Urinary bladder (tissue), 4 donors: ENCODE results near the gene LCN15. TPM values are rescaled to one million over a fixed set of nuclear protein-coding genes. Genes with fewer than 3 reads are reported as not detected.
"Not testable (repeated sequence)": the region's sequence is repeated elsewhere in the genome, so short reads cannot be mapped to it uniquely, and the experiment has no call there.

Experiments
- DNase-seq: peaks from one replicate; pipeline ENCODE4 v3.0.0-alpha.2; 2015; ENCODE audit errors: extremely low spot score
- H3K27ac ChIP-seq: one replicate; pipeline ENCODE4 v1.5.1; 2013; ENCODE audit warnings: low read depth, mild to moderate bottlenecking, moderate library complexity
- H3K36me3 ChIP-seq: one replicate; pipeline ENCODE4 v1.6.1; 2013; ENCODE audit warnings: mild to moderate bottlenecking, moderate library complexity; ENCODE audit not compliant: insufficient read depth
- H3K4me1 ChIP-seq: one replicate; pipeline ENCODE4 v1.6.1; 2013; ENCODE audit warnings: mild to moderate bottlenecking, moderate library complexity; ENCODE audit not compliant: insufficient read depth
- H3K4me3 ChIP-seq: one replicate; pipeline ENCODE4 v1.5.1; 2013; ENCODE audit warnings: low read depth, low read length
- WGBS: extraction: QIAGEN DNeasy Blood & Tissue Kit; methylation state at CpG from one replicate; pipeline ENCODE4 v1.1.7; 2013; 5-methylcytosine and 5-hydroxymethylcytosine counted together
- polyA plus RNA-seq: library from polyadenylated mRNA; stranded (reverse); fragments of 200-250 nt; gene quantifications from one replicate; pipeline ENCODE4 v1.2.3, GENCODE V29; 2013
- small RNA-seq: library from RNA; depleted of rRNA; stranded (forward); fragments of <200 nt; gene quantifications from one replicate; pipeline ENCODE3, GENCODE V24; 2014
- total RNA-seq: library from RNA; depleted of rRNA; stranded (reverse); fragments of >200 nt; gene quantifications from one replicate; pipeline ENCODE4 v1.2.3, GENCODE V29; 2014
- donor health status: healthy with polysubstance abuse.
- donor health status: healthy.

LCN15 gene
- total and polyA plus RNA-seq, 2 donors: not detected

DNA sequence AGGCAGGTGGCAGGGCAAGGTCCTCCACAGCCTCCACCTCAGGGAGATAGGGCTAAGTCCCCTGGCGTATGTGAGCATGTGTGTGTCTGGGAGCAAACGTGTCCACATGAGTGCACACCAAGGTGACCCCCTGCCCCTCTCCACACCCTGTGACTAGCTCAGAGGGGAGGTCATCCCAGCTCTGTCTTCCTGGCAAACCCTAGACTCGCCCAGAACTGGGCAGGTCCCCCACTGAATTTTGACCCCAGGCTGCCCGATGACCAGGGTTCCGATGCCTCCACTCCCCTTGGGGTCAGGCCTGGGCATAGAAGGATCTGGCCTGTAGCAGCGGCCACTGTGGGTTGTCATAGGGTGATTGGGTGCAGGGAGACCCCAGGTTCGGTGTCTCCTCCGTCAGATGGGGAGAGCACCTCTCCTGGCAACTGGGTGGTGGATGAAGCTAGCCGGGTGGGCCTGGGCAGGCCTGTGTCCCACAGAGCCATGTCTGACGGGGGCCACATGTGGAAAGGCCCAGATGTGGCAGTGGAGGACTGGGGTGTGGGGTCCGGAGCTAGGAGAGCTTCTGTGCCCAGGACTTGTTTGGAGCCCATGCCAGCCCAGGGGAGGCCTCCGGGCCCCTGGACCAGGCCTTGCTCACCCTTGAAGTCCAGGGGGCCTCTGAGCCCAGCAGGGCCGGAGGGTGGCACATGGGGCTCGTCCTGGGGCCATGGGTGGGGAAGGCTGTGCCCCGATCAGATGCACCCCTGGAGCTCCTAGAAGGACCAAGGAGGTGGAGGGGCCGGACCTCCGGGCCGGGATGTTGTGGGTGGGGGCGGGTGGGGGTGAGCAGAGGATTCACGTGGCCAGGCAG, 45.7 kb downstream of the LCN15 start:
- WGBS: 84% methylated on average over 20 of the region's 20 CpGs
- no peak overlapping the region for H3K4me3 ChIP-seq
- no peak overlapping the region for H3K27ac ChIP-seq
- no peaks in the 10 kb centered on the region for H3K4me1 ChIP-seq
- no peaks in the 10 kb centered on the region for H3K36me3 ChIP-seq
- no peak for DNase-seq

DNA sequence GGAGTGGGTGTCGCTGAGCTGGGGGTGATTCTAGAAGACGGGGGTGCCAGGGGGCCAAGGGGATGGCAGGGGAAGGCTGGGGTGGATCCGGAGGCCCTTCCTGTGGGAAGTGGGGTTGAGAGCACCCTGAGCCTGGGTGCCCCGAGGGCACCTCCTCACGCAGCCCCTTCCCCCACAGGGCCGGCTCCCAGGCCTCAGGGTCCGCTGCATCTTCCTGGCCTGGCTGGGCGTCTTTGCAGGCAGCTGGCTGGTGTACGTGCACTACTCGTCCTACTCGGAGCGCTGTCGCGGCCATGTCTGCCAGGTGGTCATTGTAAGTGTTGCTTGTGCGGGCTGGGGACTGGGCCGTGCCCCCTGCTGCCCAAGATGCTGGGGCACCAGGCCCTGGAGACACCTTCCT, 46.9 kb downstream of the LCN15 start:
- Histone ChIP-seq H3K36me3 (no peaks in the 10 kb centered on the region), H3K27ac (no peak overlapping the region), H3K4me3 (no peak overlapping the region), H3K4me1 (no peaks in the 10 kb centered on the region)
- WGBS: 83% methylated on average over 16 of the region's 16 CpGs
- DNase-seq: no peak

DNA sequence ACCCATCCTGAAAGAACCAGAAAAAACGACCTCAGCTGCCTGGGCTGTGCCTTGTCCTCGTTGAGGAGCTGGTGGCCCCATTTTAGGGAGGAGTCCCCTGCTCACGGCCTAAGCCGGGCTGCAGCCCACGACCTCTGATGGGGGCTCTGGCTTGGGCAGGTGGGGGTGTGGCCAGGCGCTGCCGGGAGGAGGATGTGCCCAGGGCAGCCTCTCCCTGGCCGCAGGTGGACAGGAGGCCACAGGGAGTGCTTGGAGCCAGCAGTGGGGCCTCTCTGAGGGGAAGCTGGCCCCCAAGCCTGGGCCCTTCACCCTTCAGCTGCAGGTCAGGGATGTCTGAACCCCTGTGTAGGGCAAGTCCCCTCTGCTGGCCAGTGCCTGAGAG, 49.4 kb downstream of the LCN15 start:
- H3K27ac ChIP-seq: no peak overlapping the region
- WGBS: 63% methylated on average over 8 of the region's 8 CpGs
- H3K4me3 ChIP-seq: no peak overlapping the region
- DNase-seq: no peak
- no peaks in the 10 kb centered on the region for H3K4me1 ChIP-seq
- H3K36me3 ChIP-seq: no peaks in the 10 kb centered on the region

DNA sequence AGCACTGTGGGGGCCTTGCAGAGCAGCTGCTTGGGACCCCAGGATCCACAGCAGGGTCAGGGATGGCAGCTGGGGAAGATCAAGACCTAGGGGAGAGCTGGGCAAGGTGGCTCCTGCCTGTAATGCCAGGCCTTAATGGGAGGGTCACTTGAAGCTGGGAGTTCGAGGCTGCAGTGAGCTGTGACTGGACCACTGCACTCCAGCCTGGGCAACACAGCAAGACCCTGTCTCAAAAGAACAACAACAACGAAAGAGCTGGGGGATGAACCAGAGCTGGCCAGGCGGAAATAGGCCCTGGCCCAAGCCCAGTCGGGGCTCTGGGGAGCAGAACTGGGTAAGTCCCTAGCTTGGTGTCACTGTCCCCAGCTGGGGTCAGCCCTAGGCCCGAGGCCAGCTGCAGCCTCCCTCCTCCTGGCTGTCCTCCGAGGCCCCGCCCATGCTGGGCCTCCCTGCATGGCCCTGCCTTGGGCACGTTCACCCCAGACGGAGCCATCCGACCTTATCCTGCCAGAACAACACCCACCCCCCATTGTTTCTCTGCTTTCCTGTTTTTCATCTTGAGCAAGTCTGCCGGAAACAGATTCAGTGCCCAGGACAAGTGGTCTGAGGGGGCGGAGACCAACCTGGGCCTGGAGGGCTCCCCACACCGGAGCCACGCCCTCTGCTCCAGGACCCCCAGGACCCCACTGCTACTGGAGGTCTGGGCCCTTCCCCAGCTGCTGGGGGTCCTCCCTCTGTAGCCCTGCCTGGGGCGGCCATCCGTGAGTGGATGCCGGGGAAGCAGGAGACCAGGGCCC, 50.0 kb downstream of the LCN15 start:
- no peaks in the 10 kb centered on the region for H3K36me3 ChIP-seq
- 73% methylated on average over 17 of the region's 17 CpGs for WGBS
- no peaks in the 10 kb centered on the region for H3K4me1 ChIP-seq
- H3K4me3 ChIP-seq: no peak overlapping the region
- no peak for DNase-seq
- no peak overlapping the region for H3K27ac ChIP-seq

DNA sequence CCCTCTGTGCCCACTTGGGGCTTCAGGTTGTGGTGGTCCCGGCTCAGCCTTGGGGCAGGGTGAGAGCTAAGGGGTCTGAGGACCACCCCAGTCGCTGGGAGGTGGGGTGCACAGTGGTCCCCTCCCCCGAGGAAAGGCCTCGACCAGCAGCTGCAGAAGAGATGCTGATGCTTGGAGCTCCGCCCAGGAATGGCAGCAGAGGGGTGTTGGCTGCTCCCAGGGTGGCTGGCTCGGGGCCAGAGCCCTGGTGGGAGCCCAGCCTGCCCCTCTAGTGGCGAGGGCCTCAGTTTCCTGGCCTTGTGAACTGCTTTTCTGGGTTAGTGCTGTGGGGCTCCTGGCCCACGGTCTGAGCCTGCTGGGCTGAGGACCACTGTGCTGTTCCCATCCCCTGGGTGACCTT, 50.8 kb downstream of the LCN15 start:
- no peak overlapping the region for H3K4me3 ChIP-seq
- WGBS: 57% methylated on average over 8 of the region's 8 CpGs

DNA sequence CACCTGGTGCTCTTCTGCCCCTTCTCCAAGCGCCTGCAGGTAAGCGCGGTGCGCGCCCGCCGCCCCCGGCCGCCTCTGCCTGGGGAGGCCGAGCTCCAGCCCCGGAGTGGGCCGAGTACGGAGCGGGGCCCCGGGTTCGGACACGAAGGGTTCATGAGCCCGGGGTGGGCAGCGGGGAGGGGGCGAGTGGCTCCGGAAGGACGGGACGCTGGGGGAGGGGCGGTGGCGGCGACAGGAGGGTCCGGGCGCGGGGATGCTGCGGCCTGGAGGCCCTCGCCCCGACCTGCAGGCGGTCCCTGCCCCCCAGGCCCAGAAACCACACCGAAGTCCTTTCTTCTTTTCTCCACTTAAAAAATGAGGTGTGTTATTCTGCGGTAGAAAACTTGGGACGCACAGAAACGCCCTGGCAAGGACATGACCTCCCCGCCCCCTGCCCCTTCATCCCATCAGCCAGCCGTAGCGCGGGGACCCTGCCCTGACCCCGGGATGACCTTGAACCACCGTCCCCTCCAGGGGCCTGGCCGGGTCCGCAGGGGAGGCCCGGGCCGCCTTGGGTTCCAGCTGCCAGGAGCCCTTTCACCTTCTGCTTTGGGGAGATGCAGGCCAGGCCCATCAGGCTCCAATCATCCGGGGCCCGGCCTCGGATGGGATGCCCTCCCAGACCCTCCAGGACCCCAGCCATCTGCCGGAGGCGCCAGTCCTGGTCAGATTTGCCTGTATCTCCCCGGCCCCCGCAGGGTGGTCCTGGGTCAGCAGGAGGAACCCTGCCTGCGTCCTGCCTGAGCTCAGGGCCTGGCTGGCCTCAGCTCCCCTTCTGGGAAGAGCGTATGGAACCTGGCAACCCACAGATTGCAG, 51.4 kb downstream of the LCN15 start:
- Histone ChIP-seq H3K36me3 (no peaks in the 10 kb centered on the region), H3K4me1 (no peaks in the 10 kb centered on the region), H3K27ac (no peak overlapping the region), H3K4me3 (peak overlapping the region; percentile 47)
- 11% methylated on average over 56 of the region's 56 CpGs for WGBS
- DNase-seq: no peak

More for the DNA sequence above, 50.8 kb downstream of the LCN15 start:
- H3K27ac ChIP-seq: no peak overlapping the region
- no peak for DNase-seq
- no peaks in the 10 kb centered on the region for H3K36me3 ChIP-seq
- H3K4me1 ChIP-seq: no peaks in the 10 kb centered on the region

DNA sequence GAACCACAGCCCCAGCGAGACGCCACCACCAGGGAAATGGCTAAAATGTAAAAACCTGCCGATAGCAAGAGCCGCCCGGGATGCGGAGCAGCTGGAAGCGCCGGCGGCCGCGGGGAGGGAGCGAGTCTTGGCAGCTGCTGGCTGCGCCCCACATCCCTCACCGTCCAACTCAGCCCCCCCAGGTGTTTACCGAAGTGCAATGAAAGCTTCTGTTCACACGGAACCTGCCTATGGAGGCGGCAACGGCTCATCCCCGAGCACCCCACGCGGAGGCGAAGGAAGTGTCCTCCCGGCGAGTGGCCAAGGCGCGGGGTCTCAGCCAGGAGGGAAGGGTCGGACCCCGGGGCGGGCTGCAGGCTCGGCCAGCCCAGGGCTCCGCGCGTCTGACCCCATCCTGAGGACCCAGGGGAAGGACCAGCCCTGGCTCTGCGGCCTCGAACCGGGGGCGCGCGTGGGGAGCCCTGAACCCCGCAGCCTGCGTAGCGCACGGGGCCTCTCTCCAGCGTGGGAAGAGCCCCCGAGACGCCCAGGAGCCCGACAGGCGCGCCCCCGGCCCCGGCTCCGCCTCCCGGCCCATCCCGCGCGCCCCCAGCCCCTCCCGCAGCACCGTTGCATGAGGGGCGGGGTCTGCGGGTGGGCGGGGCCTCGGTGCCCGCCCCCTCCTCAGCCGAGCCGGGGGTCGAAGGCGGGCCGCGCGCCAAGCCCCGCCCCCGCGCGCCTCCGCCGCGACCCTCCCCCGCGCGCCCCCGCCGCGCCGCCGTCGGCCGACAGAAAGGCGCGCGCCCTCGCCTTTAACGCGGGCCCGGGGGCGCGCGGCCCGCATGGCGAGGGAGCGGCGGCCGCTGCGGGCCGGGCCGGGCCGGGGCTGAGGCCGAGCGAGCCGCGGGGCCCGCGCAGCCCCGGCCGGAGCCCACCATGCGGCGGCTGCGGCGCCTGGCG, 52.3 kb downstream of the LCN15 start, which contains the start of gene DIPK1B:
TSS of gene DIPK1B (plus strand) at position 822 of the 939 bp plus-strand sequence. CDS start at position 916, 94 bp downstream.
- DNase-seq: no peak
- 1% methylated on average over 115 of the region's 119 CpGs for WGBS
- Histone ChIP-seq H3K27ac (no peak within 1 kb of the TSS), H3K4me1 (no peaks in the 10 kb centered on the region), H3K4me3 (peak within 1 kb of the TSS; percentile 47), H3K36me3 (no peaks in the 10 kb centered on the region)

DNA sequence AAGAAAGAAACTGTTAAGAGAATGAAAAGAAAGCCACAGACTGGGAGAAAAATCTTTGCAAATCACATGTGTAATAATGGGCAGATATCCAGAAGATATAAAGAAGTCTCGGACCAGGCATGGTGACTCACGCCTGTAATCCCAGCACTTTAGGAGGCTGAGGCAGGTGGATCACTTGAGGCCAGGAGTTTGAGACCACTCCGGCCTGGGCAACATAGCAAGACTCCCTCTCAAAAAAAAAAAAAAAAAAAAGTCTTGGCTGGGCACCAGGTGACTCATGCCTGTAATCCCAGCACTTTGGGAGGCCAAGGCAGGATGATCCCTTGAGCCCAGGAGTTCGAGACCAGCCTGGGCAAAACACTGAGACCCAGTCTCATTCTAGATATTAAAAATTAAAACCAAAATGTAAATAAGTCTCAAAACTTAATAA, 53.1 kb downstream of the LCN15 start:
- H3K4me3 ChIP-seq, DNase-seq, H3K27ac ChIP-seq, H3K4me1 ChIP-seq, H3K36me3 ChIP-seq: not testable (repeated sequence)
- 35% methylated on average over 4 of the region's 4 CpGs for WGBS

DNA sequence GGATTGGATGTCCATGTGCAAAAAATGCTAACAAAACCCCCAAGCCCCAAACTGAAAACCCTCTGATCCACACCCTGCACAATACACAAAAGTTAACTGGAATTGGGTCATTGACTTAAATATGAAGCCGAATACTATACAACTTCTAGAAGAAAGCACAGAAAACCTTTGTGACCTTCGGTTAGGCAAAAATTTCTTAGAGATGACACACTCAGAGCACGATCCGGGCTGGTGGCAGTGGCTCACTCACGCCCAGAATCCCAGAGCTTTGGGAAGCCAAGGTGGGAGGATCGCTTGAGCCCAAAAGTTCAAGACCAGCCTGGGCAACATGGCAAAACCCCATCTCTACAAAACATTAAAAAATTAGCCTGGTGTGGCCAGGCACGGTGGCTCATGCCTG, 53.8 kb downstream of the LCN15 start:
- no peak overlapping the region for H3K27ac ChIP-seq
- 90% methylated on average over 7 of the region's 7 CpGs for WGBS
- DNase-seq: no peak
- no peak overlapping the region for H3K4me3 ChIP-seq
- no peaks in the 10 kb centered on the region for H3K36me3 ChIP-seq
- no peaks in the 10 kb centered on the region for H3K4me1 ChIP-seq

Small RNA genes within 50 kb of the gene (small RNA-seq; reads per million reads assigned to genes)
- gene AL355987.2 (not detected), gene ATP6V1G1P3 (not detected), gene MIR6722 (not detected)

Other genes starting within 250 kb of the LCN15 start
- gene NOTCH1, start 218.5 kb downstream of the LCN15 start, total RNA-seq: 25.6 TPM
- gene NOTCH1, start 218.5 kb downstream of the LCN15 start, polyA plus RNA-seq: 19.7 TPM
- gene EGFL7, start 101.6 kb downstream of the LCN15 start, total RNA-seq: 43.6 TPM
- gene EGFL7, start 101.6 kb downstream of the LCN15 start, polyA plus RNA-seq: 138 TPM
- 9.8 TPM for gene AGPAT2, start 77.1 kb downstream of the LCN15 start, total RNA-seq
- gene AGPAT2, start 77.1 kb downstream of the LCN15 start, polyA plus RNA-seq: 78.9 TPM
- 10.8 TPM for gene DIPK1B, start 51.9 kb downstream of the LCN15 start, total RNA-seq
- gene DIPK1B, start 51.9 kb downstream of the LCN15 start, polyA plus RNA-seq: 18.9 TPM
- gene LCN10, start 21.6 kb downstream of the LCN15 start, total RNA-seq: not detected
- gene LCN10, start 21.6 kb downstream of the LCN15 start, polyA plus RNA-seq: 11.3 TPM
- not detected for gene LCN6, start 16.0 kb downstream of the LCN15 start, total RNA-seq
- 26.6 TPM for gene LCN6, start 16.0 kb downstream of the LCN15 start, polyA plus RNA-seq
- gene LCN8, start 6.3 kb downstream of the LCN15 start, total RNA-seq: not detected
- gene LCN8, start 6.3 kb downstream of the LCN15 start, polyA plus RNA-seq: not detected
- gene TMEM141, start 26.8 kb upstream of the LCN15 start, total RNA-seq: 29.4 TPM
- 83.2 TPM for gene TMEM141, start 26.8 kb upstream of the LCN15 start, polyA plus RNA-seq
- gene CCDC183, start 31.8 kb upstream of the LCN15 start, total RNA-seq: 1.5 TPM
- 0.85 TPM for gene CCDC183, start 31.8 kb upstream of the LCN15 start, polyA plus RNA-seq
- gene RABL6, start 43.4 kb upstream of the LCN15 start, total RNA-seq: 29.1 TPM
- 60.0 TPM for gene RABL6, start 43.4 kb upstream of the LCN15 start, polyA plus RNA-seq
- gene AJM1, start 78.0 kb upstream of the LCN15 start, total RNA-seq: 0.69 TPM
- 6.9 TPM for gene AJM1, start 78.0 kb upstream of the LCN15 start, polyA plus RNA-seq
- gene PHPT1, start 84.9 kb upstream of the LCN15 start, total RNA-seq: 43.9 TPM
- 105 TPM for gene PHPT1, start 84.9 kb upstream of the LCN15 start, polyA plus RNA-seq
- gene MAMDC4, start 87.8 kb upstream of the LCN15 start, total RNA-seq: 3.0 TPM
- gene MAMDC4, start 87.8 kb upstream of the LCN15 start, polyA plus RNA-seq: 3.8 TPM
- gene EDF1, start 101.8 kb upstream of the LCN15 start, total RNA-seq: 128 TPM
- 337 TPM for gene EDF1, start 101.8 kb upstream of the LCN15 start, polyA plus RNA-seq
- 7.9 TPM for gene TRAF2, start 122.0 kb upstream of the LCN15 start, total RNA-seq
- gene TRAF2, start 122.0 kb upstream of the LCN15 start, polyA plus RNA-seq: 13.1 TPM
- gene FBXW5, start 180.2 kb upstream of the LCN15 start, total RNA-seq: 47.5 TPM
- gene FBXW5, start 180.2 kb upstream of the LCN15 start, polyA plus RNA-seq: 151 TPM
- 1.0 TPM for gene C8G, start 180.7 kb upstream of the LCN15 start, total RNA-seq
- gene C8G, start 180.7 kb upstream of the LCN15 start, polyA plus RNA-seq: 1.2 TPM
- not detected for gene LCN12, start 187.8 kb upstream of the LCN15 start, total RNA-seq
- gene LCN12, start 187.8 kb upstream of the LCN15 start, polyA plus RNA-seq: 0.41 TPM
- 3.3 TPM for gene PTGDS, start 213.0 kb upstream of the LCN15 start, total RNA-seq
- gene PTGDS, start 213.0 kb upstream of the LCN15 start, polyA plus RNA-seq: 71.8 TPM
- 0.11 TPM for gene LCNL1, start 218.5 kb upstream of the LCN15 start, total RNA-seq
- gene LCNL1, start 218.5 kb upstream of the LCN15 start, polyA plus RNA-seq: 0.30 TPM
- 9.3 TPM for gene PAXX, start 227.9 kb upstream of the LCN15 start, total RNA-seq
- 55.4 TPM for gene PAXX, start 227.9 kb upstream of the LCN15 start, polyA plus RNA-seq
- gene CLIC3, start 232.1 kb upstream of the LCN15 start, total RNA-seq: 3.6 TPM
- 11.0 TPM for gene CLIC3, start 232.1 kb upstream of the LCN15 start, polyA plus RNA-seq